Kidney (tissue), 14 donors: ENCODE measurements around the gene LAMTOR5. TPM values are rescaled to one million over a fixed set of nuclear protein-coding genes. Genes with fewer than 3 reads are reported as not detected.

Experiments used
- DNase-seq, 5 donors: peaks; one replicate each; pipeline ENCODE4 v3.0.0-alpha.2; 2013 to 2020
- FAIRE-seq: peaks from 2 replicates; lab custom pipeline; 2012; peaks lifted over from hg19 to GRCh38; lab: Jason Lieb, UNC
- H3K27ac ChIP-seq, 2 donors: one replicate each; pipeline ENCODE4 v1.7.0; 2013; ENCODE audit warnings: low read depth in 2 of 2, low read length in 2 of 2, inconsistent platforms in 1 of 2
- H3K27me3 ChIP-seq: one replicate; pipeline ENCODE4 v1.7.1; 2013; ENCODE audit warnings: low read length, inconsistent platforms; ENCODE audit not compliant: control insufficient read depth, insufficient read depth
- H3K36me3 ChIP-seq, 3 donors: one replicate each; pipeline versions ENCODE4 v1.7.0 to v1.7.1; 2013; ENCODE audit warnings: low read length in 3 of 3, control low read depth in 1 of 3, inconsistent platforms in 1 of 3; ENCODE audit not compliant: insufficient read depth in 3 of 3, control insufficient read depth in 2 of 3
- H3K4me1 ChIP-seq, 3 donors: one replicate each; pipeline versions ENCODE4 v1.7.0 to v1.7.1; 2013; ENCODE audit warnings: low read length in 3 of 3, inconsistent platforms in 1 of 3, low read depth in 1 of 3; ENCODE audit not compliant: control insufficient read depth in 2 of 3, insufficient read depth in 2 of 3
- H3K4me3 ChIP-seq, 3 donors: one replicate each; pipeline versions ENCODE4 v1.7.0 to v1.8.1; 2013; ENCODE audit warnings: low read length in 3 of 3, control low read depth in 1 of 3, inconsistent platforms in 1 of 3
- H3K9ac ChIP-seq, 3 donors: one replicate each; pipeline versions ENCODE4 v1.7.0 to v1.7.1; 2013; ENCODE audit warnings: low read length in 3 of 3, control low read depth in 1 of 3, inconsistent platforms in 1 of 3
- H3K9me3 ChIP-seq, 3 donors: one replicate each; pipeline versions ENCODE4 v1.7.0 to v1.7.1; 2013; ENCODE audit warnings: low read length in 3 of 3, control low read depth in 1 of 3, inconsistent platforms in 1 of 3; ENCODE audit not compliant: control insufficient read depth in 2 of 3, insufficient read depth in 1 of 3
- intact Hi-C: fragments of 100-400 bp; cut with DNase I; formaldehyde crosslinking; loops from one replicate; pipeline ENCODE4 v1.11.1; 2022
- polyA plus RNA-seq: library from polyadenylated mRNA; stranded (reverse); fragments of 350-450 nt; fragmentation: Illumina TruSeq; extraction: RNeasy Lipid Tissue Mini Kit (QIAGEN cat#74804); gene quantifications from one replicate; pipeline ENCODE4 v1.2.3, GENCODE V29; 2014; ENCODE audit warnings: low read depth, low replicate concordance; ENCODE audit not compliant: insufficient read depth
- total RNA-seq: library from RNA; stranded (reverse); fragmentation: NEBNext Ultra II Directional; extraction: Animal tissue kit (Norgen Biotek cat#: 25700); gene quantifications from one replicate; pipeline ENCODE4 v1.2.1, GENCODE V29; 2021
- TF ChIP-seq, protein P1 (sequence below): IDR thresholded peaks from 3 replicates; pipeline ENCODE4 v1.5.1; 2012; ENCODE audit warnings: mild to moderate bottlenecking, moderate library complexity, borderline replicate concordance; ENCODE audit not compliant: insufficient read depth; ENCODE audit errors: extremely low read depth
- donor health status: control.
- donor health status: control.
- donor health status: control.
- donor health status: control.
- donor health status: control.
- donor health status: DM: yes; HTN: yes; CAD: no.
- donor health status: Normal renal cell carcinoma (clear cell type).

LAMTOR5 gene
- total and polyA plus RNA-seq, 2 donors from 2014 or later, result 183 to 600 TPM

DNA sequence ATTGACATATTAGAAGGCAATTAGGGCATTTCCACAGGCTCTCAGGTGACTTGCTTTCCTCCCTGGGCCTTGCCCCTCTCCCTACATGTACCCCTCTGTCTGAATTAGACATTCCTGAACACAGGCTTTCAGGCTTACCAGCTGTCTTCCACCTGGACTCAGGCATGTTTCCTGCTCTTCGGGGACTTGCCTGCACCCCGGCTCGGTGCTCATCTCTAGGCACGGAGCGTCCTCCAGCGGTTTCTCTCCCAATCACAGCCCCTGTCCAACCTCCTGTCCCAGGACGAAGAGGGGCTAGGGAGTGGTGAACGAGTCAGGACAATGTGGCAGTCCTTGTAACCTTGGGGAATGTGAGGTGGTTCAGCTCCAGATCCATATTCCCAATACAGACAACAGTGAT lies 47.7 kb upstream of the LAMTOR5 start:
- TF ChIP-seq, protein P1, sequence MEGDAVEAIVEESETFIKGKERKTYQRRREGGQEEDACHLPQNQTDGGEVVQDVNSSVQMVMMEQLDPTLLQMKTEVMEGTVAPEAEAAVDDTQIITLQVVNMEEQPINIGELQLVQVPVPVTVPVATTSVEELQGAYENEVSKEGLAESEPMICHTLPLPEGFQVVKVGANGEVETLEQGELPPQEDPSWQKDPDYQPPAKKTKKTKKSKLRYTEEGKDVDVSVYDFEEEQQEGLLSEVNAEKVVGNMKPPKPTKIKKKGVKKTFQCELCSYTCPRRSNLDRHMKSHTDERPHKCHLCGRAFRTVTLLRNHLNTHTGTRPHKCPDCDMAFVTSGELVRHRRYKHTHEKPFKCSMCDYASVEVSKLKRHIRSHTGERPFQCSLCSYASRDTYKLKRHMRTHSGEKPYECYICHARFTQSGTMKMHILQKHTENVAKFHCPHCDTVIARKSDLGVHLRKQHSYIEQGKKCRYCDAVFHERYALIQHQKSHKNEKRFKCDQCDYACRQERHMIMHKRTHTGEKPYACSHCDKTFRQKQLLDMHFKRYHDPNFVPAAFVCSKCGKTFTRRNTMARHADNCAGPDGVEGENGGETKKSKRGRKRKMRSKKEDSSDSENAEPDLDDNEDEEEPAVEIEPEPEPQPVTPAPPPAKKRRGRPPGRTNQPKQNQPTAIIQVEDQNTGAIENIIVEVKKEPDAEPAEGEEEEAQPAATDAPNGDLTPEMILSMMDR, result no peak
- no peak overlapping the region for H3K9ac ChIP-seq
- H3K4me1 ChIP-seq, result no peaks in the 10 kb centered on the region
- DNase-seq (peak in 1 of 5 donors; percentile 8), FAIRE-seq (no peak)
- no peak overlapping the region for H3K27ac ChIP-seq
- H3K36me3 ChIP-seq, result no peaks in the 10 kb centered on the region
- no peaks in the 10 kb centered on the region for H3K27me3 ChIP-seq
- intact Hi-C loops, result loop anchor here (5.0 kb wide), 1 partner anchor 43 kb away; no protein-coding TSS in a partner anchor
- no peaks in the 10 kb centered on the region for H3K9me3 ChIP-seq
- no peak overlapping the region for H3K4me3 ChIP-seq

DNA sequence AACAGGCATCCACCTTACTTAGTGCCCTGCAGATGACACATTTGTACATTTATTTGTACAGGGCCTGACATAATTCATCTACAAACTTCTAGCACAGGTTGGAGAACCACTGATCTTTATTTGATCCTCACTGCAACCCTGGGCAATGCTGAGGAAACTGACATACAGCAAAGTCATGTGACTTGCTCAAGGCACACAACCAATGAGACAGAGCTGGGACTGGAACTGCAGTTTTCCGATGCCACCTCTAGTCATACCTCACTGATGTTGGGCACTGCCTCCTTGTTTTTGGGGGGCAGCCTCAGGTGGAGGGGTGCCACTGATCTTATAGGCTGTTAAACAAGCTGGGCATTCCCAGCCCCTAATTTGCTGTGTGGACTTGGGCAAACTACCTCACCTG lies 46.8 kb upstream of the LAMTOR5 start:
- Histone ChIP-seq H3K27ac (no peak overlapping the region), H3K36me3 (no peaks in the 10 kb centered on the region), H3K9ac (no peak overlapping the region), H3K4me3 (no peak overlapping the region), H3K27me3 (no peaks in the 10 kb centered on the region), H3K4me1 (no peaks in the 10 kb centered on the region), H3K9me3 (no peaks in the 10 kb centered on the region)
- TF ChIP-seq, protein P1, result no peak
- intact Hi-C loops, result no loop called here
- DNase-seq, result peak in 1 of 5 donors; percentile 29
- no peak for FAIRE-seq

DNA sequence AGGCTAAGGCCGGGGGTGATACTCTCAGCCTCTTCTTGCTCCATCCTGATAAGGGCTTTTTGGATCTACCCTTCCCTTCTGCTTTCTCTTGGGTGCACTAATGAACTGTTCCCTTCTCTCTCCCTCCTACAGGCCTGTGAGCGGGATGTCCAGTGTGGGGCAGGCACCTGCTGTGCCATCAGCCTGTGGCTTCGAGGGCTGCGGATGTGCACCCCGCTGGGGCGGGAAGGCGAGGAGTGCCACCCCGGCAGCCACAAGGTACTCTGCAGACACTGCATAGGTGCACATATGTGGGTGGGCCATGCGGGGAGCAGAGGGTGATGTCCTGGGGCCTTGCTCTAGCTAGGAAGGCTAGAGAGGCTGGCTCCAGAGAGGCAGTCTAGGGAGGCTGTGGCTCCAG lies 46.3 kb upstream of the LAMTOR5 start:
- FAIRE-seq, result no peak
- no peaks in the 10 kb centered on the region for H3K36me3 ChIP-seq
- H3K4me3 ChIP-seq, result no peak overlapping the region
- DNase-seq, result peak in 1 of 5 donors; percentile 60
- H3K9ac ChIP-seq, result no peak overlapping the region
- H3K27ac ChIP-seq, result no peak overlapping the region
- TF ChIP-seq, protein P1, result no peak
- no peaks in the 10 kb centered on the region for H3K4me1 ChIP-seq
- no peaks in the 10 kb centered on the region for H3K9me3 ChIP-seq
- intact Hi-C loops, result no loop called here
- H3K27me3 ChIP-seq, result no peaks in the 10 kb centered on the region

DNA sequence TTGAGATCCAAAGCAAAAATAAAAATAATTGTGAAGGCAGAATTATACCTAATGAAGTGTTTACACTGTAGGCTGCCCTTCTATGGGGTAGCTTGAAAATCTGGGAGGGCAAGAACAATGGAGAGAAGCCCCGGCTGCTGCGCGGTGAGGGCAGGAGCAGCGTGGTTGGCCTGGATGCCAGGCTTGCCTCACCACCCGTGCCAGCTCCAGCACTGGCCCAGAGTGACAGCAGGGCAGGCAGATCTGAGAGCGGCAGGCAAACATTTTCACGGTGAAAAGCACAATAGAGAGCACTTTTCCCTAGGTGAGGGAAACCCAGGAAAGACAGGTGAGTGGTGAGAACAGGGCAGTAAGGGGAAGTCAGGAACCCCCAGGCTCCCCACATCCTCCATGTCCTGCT lies 44.8 kb upstream of the LAMTOR5 start:
- FAIRE-seq (no peak), DNase-seq (peak in 1 of 5 donors; percentile 2)
- intact Hi-C loops, result no loop called here
- no peak overlapping the region for H3K9ac ChIP-seq
- no peaks in the 10 kb centered on the region for H3K9me3 ChIP-seq
- H3K4me3 ChIP-seq, result no peak overlapping the region
- no peak overlapping the region for H3K27ac ChIP-seq
- no peaks in the 10 kb centered on the region for H3K27me3 ChIP-seq
- TF ChIP-seq, protein P1, result no peak
- no peaks in the 10 kb centered on the region for H3K36me3 ChIP-seq
- H3K4me1 ChIP-seq, result no peaks in the 10 kb centered on the region
